22Rv1 (cell line): ENCODE data around the gene ZFYVE19.

Experiments
- CTCF ChIP-seq: fragments of 450-650 bp; IDR thresholded peaks from 2 replicates; pipeline ENCODE4 v1.5.1; 2017; ENCODE audit warnings: mild to moderate bottlenecking
- ZFX ChIP-seq: fragments of 450-650 bp; IDR thresholded peaks from 2 replicates; pipeline ENCODE4 v1.6.1; 2017; ENCODE audit warnings: antibody characterized with exemption, borderline replicate concordance

- TF ChIP-seq CTCF = no peak
- TF ChIP-seq ZFX = no peak
Measured at GRCh38 chr15:40806672-40807027, 239 bp upstream of the ZFYVE19 start.
